MM.1S (cell line): ENCODE measurements around the gene NCF2.

Source experiments
- DNase-seq: peaks from one replicate; pipeline ENCODE4 v3.0.0-alpha.2; 2015
- H2AFZ ChIP-seq: fragments of 300-600 bp; sonication (generic); 2 replicates; pipeline ENCODE4 v1.6.0; 2016; ENCODE audit warnings: antibody characterized with exemption, low read length
- H3F3A ChIP-seq: fragments of 300-600 bp; sonication (generic); 2 replicates; pipeline ENCODE4 v1.6.1; 2016; ENCODE audit warnings: mild to moderate bottlenecking, antibody characterized with exemption, low read length, moderate library complexity, mixed read lengths; ENCODE audit not compliant: insufficient read depth
- H3K27ac ChIP-seq: fragments of 300-600 bp; sonication (generic); 2 replicates; pipeline ENCODE4 v1.5.1; 2016; ENCODE audit warnings: mild to moderate bottlenecking, low read length
- H3K27me3 ChIP-seq: fragments of 300-600 bp; sonication (generic); replicated peaks from 2 replicates; pipeline ENCODE4 v1.6.0; 2016; ENCODE audit warnings: low read length; ENCODE audit not compliant: insufficient read depth
- H3K36me3 ChIP-seq: fragments of 300-600 bp; sonication (generic); replicated peaks from 2 replicates; pipeline ENCODE4 v1.6.1; 2016; ENCODE audit warnings: mild to moderate bottlenecking, low read length, mixed read lengths; ENCODE audit not compliant: insufficient read depth
- H3K4me1 ChIP-seq: fragments of 300-600 bp; sonication (generic); 2 replicates; pipeline ENCODE4 v1.6.1; 2016; ENCODE audit warnings: low read length, mixed read lengths
- H3K4me2 ChIP-seq: fragments of 300-600 bp; sonication (generic); 2 replicates; pipeline ENCODE4 v1.6.0; 2016; ENCODE audit warnings: low read depth, low read length
- H3K4me3 ChIP-seq: fragments of 300-600 bp; sonication (generic); 2 replicates; pipeline ENCODE4 v1.5.1; 2016; ENCODE audit warnings: low read length, mixed read lengths
- H3K79me2 ChIP-seq: fragments of 300-600 bp; sonication (generic); 2 replicates; pipeline ENCODE4 v1.6.1; 2016; ENCODE audit warnings: mixed run types, low read length, mixed read lengths
- H3K9ac ChIP-seq: fragments of 300-600 bp; sonication (generic); 2 replicates; pipeline ENCODE4 v1.6.1; 2016; ENCODE audit warnings: low read length, mixed read lengths
- H3K9me2 ChIP-seq: fragments of 300-600 bp; sonication (generic); replicated peaks from 2 replicates; pipeline ENCODE4 v1.6.1; 2016; ENCODE audit warnings: mild to moderate bottlenecking, low read length, mixed read lengths; ENCODE audit not compliant: insufficient read depth
- H3K9me3 ChIP-seq: fragments of 300-600 bp; sonication (generic); replicated peaks from 2 replicates; pipeline ENCODE4 v1.6.1; 2016; ENCODE audit warnings: mild to moderate bottlenecking, low read length, mixed read lengths; ENCODE audit not compliant: insufficient read depth
- H4K20me1 ChIP-seq: fragments of 300-600 bp; sonication (generic); 2 replicates; pipeline ENCODE4 v1.6.1; 2016; ENCODE audit warnings: mild to moderate bottlenecking, low read length, moderate library complexity, mixed read lengths; ENCODE audit not compliant: insufficient read depth
- EZH2 ChIP-seq: fragments of 300-600 bp; sonication (generic); optimal IDR thresholded peaks from 2 replicates; pipeline ENCODE3; 2017; ENCODE audit warnings: low read depth, mild to moderate bottlenecking, antibody characterized with exemption, low read length, mixed read lengths
- EZH2phosphoT487 ChIP-seq: fragments of 300-600 bp; sonication (generic); IDR thresholded peaks from 2 replicates; pipeline ENCODE4 v1.6.1; 2018; ENCODE audit warnings: antibody characterized with exemption, low read length
- TF ChIP-seq, protein P1 (sequence below): fragments of 300-600 bp; sonication (generic); IDR thresholded peaks from 2 replicates; pipeline ENCODE4 v1.5.1; 2016; ENCODE audit warnings: antibody characterized with exemption, low read length, mixed read lengths

NCF2 gene

DNA sequence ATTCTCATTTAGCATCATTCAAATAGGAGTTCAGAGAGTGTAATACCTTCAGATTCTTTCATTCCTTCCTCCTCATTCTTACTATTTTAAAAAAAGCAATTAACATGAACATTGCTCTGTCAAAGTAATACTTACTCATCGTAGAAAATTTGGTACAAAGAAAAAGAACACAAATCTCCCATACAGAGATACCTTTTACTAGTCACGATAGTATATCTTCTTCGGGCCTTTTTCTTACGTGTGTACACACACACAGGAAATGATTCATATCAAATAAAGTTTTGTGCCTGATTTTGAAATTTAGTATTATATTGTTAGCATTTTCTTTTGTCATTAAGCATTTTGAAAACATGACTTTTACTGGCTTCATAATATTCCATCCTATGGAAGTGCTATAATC, 52.9 kb downstream of the NCF2 start:
- peaks cover 7% of the 10 kb centered on the region; the same call in 1 of the 2 replicates for H3F3A ChIP-seq
- H3K36me3 ChIP-seq: peaks cover 29% of the 10 kb centered on the region
- no peak overlapping the region for H2AFZ ChIP-seq
- TF ChIP-seq, protein P1, sequence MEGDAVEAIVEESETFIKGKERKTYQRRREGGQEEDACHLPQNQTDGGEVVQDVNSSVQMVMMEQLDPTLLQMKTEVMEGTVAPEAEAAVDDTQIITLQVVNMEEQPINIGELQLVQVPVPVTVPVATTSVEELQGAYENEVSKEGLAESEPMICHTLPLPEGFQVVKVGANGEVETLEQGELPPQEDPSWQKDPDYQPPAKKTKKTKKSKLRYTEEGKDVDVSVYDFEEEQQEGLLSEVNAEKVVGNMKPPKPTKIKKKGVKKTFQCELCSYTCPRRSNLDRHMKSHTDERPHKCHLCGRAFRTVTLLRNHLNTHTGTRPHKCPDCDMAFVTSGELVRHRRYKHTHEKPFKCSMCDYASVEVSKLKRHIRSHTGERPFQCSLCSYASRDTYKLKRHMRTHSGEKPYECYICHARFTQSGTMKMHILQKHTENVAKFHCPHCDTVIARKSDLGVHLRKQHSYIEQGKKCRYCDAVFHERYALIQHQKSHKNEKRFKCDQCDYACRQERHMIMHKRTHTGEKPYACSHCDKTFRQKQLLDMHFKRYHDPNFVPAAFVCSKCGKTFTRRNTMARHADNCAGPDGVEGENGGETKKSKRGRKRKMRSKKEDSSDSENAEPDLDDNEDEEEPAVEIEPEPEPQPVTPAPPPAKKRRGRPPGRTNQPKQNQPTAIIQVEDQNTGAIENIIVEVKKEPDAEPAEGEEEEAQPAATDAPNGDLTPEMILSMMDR: no peak
- TF ChIP-seq EZH2phosphoT487 (no peak), EZH2 (no peak)
- H3K9me3 ChIP-seq: no peaks in the 10 kb centered on the region
- H3K4me1 ChIP-seq: peaks cover 10% of the 10 kb centered on the region
- H3K4me2 ChIP-seq: no peak overlapping the region
- no peaks in the 10 kb centered on the region for H3K27me3 ChIP-seq
- peaks cover 6% of the 10 kb centered on the region; the same call in 1 of the 2 replicates for H3K79me2 ChIP-seq
- no peak overlapping the region for H3K4me3 ChIP-seq
- H3K9me2 ChIP-seq: no peaks in the 10 kb centered on the region
- H3K27ac ChIP-seq: no peak overlapping the region
- no peaks in the 10 kb centered on the region for H4K20me1 ChIP-seq
- no peak overlapping the region for H3K9ac ChIP-seq
- no peak for DNase-seq

DNA sequence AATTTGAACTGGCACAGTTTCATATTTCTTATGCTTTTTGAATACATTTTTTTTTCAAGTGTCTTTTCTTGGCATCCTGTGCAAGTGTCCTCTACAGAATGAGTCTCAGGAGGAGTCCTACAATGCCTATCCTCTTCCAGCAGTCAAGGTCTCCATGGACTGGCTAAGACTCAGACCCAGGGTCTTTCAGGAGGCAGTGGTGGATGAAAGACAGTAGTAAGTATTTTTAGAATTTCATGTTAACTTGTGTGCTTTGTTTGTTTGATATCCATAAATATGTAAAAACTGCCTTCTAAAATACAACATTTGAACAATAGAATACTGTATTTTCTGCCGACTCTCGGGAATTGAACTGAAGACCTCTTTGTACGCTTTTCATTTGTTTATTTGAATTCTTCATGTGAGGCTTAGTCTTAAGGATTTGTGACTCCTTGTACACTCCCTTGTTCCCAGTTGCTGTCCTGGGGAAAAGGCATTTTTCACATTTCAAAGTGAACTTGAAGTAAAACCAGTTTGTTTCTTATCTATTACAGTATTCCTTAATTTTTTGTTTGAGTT, 56.6 kb downstream of the NCF2 start:
- H3K9ac ChIP-seq: no peak overlapping the region
- peaks cover 29% of the 10 kb centered on the region for H3K36me3 ChIP-seq
- H3K4me3 ChIP-seq: no peak overlapping the region
- TF ChIP-seq, protein P1: no peak
- TF ChIP-seq EZH2 (no peak), EZH2phosphoT487 (no peak)
- no peak overlapping the region for H3K27ac ChIP-seq
- H3K27me3 ChIP-seq: no peaks in the 10 kb centered on the region
- no peaks in the 10 kb centered on the region for H3K4me1 ChIP-seq
- no peak for DNase-seq
- H2AFZ ChIP-seq: no peak overlapping the region
- H3K9me2 ChIP-seq: no peaks in the 10 kb centered on the region
- no peaks in the 10 kb centered on the region for H4K20me1 ChIP-seq
- no peak overlapping the region for H3K4me2 ChIP-seq
- H3F3A ChIP-seq: no peaks in the 10 kb centered on the region
- H3K79me2 ChIP-seq: peaks cover 11% of the 10 kb centered on the region
- no peaks in the 10 kb centered on the region for H3K9me3 ChIP-seq

DNA sequence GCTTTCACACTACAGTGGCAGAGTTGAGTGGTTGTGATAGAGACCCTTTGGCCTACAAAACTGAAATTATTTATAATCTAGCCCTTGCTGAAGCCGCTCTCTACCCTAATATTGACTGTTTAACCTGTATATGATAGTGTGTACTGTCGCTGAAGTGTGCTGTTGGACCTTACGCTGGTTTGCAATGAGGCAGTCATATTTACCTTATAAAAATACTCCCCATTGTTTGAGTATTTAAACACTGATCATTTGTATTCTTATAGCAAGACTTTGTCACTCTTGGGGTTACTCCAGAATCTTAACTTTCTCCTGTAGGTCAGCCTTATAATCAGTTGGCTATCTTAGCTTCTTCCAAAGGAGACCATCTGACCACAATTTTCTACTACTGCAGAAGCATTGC, 61.7 kb downstream of the NCF2 start:
- Histone ChIP-seq H3K4me1 (no peaks in the 10 kb centered on the region), H3K79me2 (peaks cover 18% of the 10 kb centered on the region), H3K36me3 (peaks cover 31% of the 10 kb centered on the region), H3K27me3 (no peaks in the 10 kb centered on the region), H3F3A (no peaks in the 10 kb centered on the region), H2AFZ (no peak overlapping the region), H3K27ac (no peak overlapping the region), H3K9me3 (no peaks in the 10 kb centered on the region), H3K9ac (no peak overlapping the region), H3K4me3 (no peak overlapping the region), H4K20me1 (no peaks in the 10 kb centered on the region), H3K9me2 (no peaks in the 10 kb centered on the region), H3K4me2 (no peak overlapping the region)
- no peak for DNase-seq
- no peak for TF ChIP-seq EZH2phosphoT487
- TF ChIP-seq, protein P1: no peak
- no peak for TF ChIP-seq EZH2
